AG04450 (cell line): ENCODE data around the gene HIRIP3. TPM values are rescaled to one million over a fixed set of nuclear protein-coding genes. Genes with fewer than 3 reads are reported as not detected.

Experiments
- CTCF ChIA-PET: fragments of 300-600, 350-600 bp; formaldehyde crosslinking; extraction: SDS; loops from one replicate; lab custom pipeline; 2022; ENCODE audit warnings: antibody characterized with exemption, inconsistent platforms; lab: Charles Lee
- POLR2A ChIA-PET: fragments of 350-600 bp; formaldehyde crosslinking; extraction: SDS; loops from one replicate; lab custom pipeline; 2021; ENCODE audit warnings: antibody characterized with exemption, inconsistent platforms; lab: Yijun Ruan, JAX
- DNase-seq: peaks from one replicate; pipeline ENCODE4 v3.0.0-alpha.2; 2011; ENCODE audit warnings: low read depth, low spot score
- H3K27ac ChIP-seq: one replicate; pipeline ENCODE4 v1.5.1; 2012; ENCODE audit warnings: low read depth, low read length, control low read depth
- H3K27me3 ChIP-seq: one replicate; pipeline ENCODE4 v1.6.0; 2012; ENCODE audit warnings: low read length; ENCODE audit not compliant: control insufficient read depth, insufficient read depth
- H3K4me3 ChIP-seq: 2 replicates; pipeline ENCODE4 v1.5.1; 2011; ENCODE audit warnings: mild to moderate bottlenecking, low read depth, low read length, control low read depth
- H3K9me3 ChIP-seq: 2 replicates; pipeline ENCODE4 v1.5.1; 2012; ENCODE audit warnings: low read length; ENCODE audit not compliant: control insufficient read depth, insufficient read depth
- CTCF ChIP-seq: IDR thresholded peaks from 2 replicates; pipeline ENCODE4 v1.5.1; 2011; ENCODE audit warnings: low read depth, low read length, control low read depth, inconsistent platforms
- polyA plus RNA-seq: library from polyadenylated mRNA; depleted of rRNA; stranded (reverse); fragments of >200 nt; gene quantifications from 2 replicates; pipeline ENCODE4 v1.2.3, GENCODE V29; 2011

Gene HIRIP3
- polyA plus RNA-seq, 1 experiment, result 2.5 TPM

- peak; percentile 84 for TF ChIP-seq CTCF
- no peak for DNase-seq
- H3K9me3 ChIP-seq, result no peaks in the 10 kb centered on the region; the same call in 1 of the 2 replicates
- peaks cover 49% of the 10 kb centered on the region for H3K27me3 ChIP-seq
- ChIA-PET CTCF (interaction anchor here (0.6 to 2.6 kb wide), 16 partner anchors 9 to 562 kb away, joined by 3 to 26 read pairs (median 4); partner anchors contain the start of genes C16orf92 and SEZ6L2), POLR2A (interaction anchor here (0.7 kb wide), 2 partner anchors 21 to 714 kb away, joined by 3 to 8 read pairs; a partner anchor contains a TSS)
- H3K27ac ChIP-seq, result no peak overlapping the region
- H3K4me3 ChIP-seq, result no peak overlapping the region
These were observed 36.8 kb upstream of the HIRIP3 start for GRCh38 chr16:30032083-30032819.

GRCh38 chr16:30031477-30031918 is 36.1 kb upstream of the HIRIP3 start:
- peak overlapping the region; percentile 17; the same call in 1 of the 2 replicates for H3K4me3 ChIP-seq
- H3K27me3 ChIP-seq, result peaks cover 56% of the 10 kb centered on the region
- POLR2A ChIA-PET, result interaction anchor here (0.7 kb wide), 1 partner anchor 21 kb away, joined by 3 read pairs; a partner anchor contains a TSS
- TF ChIP-seq CTCF, result no peak
- DNase-seq, result no peak
- no peak overlapping the region for H3K27ac ChIP-seq
- no peaks in the 10 kb centered on the region; the same call in 1 of the 2 replicates for H3K9me3 ChIP-seq
- CTCF ChIA-PET, result interaction anchor here (0.6 to 2.6 kb wide), 12 partner anchors 11 to 381 kb away, joined by 3 to 26 read pairs (median 4); partner anchors contain the start of gene SEZ6L2

GRCh38 chr16:30030841-30031413 is 35.5 kb upstream of the HIRIP3 start, which contains the start of gene TLCD3B:
Gene TLCD3B, minus strand, starts transcription at chr16:30031271. Its CDS starts 744 bp downstream, at chr16:30030527.
- peak within 1 kb of the TSS; percentile 17 for H3K4me3 ChIP-seq
- H3K9me3 ChIP-seq, result no peaks in the 10 kb centered on the region; the same call in 1 of the 2 replicates
- DNase-seq, result no peak
- TF ChIP-seq CTCF, result no peak
- H3K27ac ChIP-seq, result no peak within 1 kb of the TSS
- ChIA-PET POLR2A (interaction anchor here (0.6 kb wide), 1 partner anchor 85 kb away, joined by 6 read pairs; no protein-coding TSS in a partner anchor), CTCF (interaction anchor here (0.6 to 2.6 kb wide), 8 partner anchors 11 to 330 kb away, joined by 3 to 26 read pairs (median 6); partner anchors contain the start of gene SEZ6L2)
- H3K27me3 ChIP-seq, result peaks cover 57% of the 10 kb centered on the region

- TF ChIP-seq CTCF, result no peak
- H3K4me3 ChIP-seq, result no peak overlapping the region
- DNase-seq, result no peak
- CTCF ChIA-PET, result no interaction called here
- H3K27me3 ChIP-seq, result peaks cover 64% of the 10 kb centered on the region
- H3K27ac ChIP-seq, result no peak overlapping the region
- no peaks in the 10 kb centered on the region; the same call in 1 of the 2 replicates for H3K9me3 ChIP-seq
- POLR2A ChIA-PET, result interaction anchor here (0.6 kb wide), 1 partner anchor 86 kb away, joined by 6 read pairs; no protein-coding TSS in a partner anchor
These were observed 34.7 kb upstream of the HIRIP3 start for GRCh38 chr16:30030011-30030685.
